ENCODE data around the gene HGFAC. TPM values are rescaled to one million over a fixed set of nuclear protein-coding genes. Genes with fewer than 3 reads are reported as not detected.

The HGFAC gene
- under 1 TPM in 2 of 3 donors, not detected in 1; 0.43 to 0.54 TPM for total RNA-seq
- total RNA-seq (2013) = not detected

DNA sequence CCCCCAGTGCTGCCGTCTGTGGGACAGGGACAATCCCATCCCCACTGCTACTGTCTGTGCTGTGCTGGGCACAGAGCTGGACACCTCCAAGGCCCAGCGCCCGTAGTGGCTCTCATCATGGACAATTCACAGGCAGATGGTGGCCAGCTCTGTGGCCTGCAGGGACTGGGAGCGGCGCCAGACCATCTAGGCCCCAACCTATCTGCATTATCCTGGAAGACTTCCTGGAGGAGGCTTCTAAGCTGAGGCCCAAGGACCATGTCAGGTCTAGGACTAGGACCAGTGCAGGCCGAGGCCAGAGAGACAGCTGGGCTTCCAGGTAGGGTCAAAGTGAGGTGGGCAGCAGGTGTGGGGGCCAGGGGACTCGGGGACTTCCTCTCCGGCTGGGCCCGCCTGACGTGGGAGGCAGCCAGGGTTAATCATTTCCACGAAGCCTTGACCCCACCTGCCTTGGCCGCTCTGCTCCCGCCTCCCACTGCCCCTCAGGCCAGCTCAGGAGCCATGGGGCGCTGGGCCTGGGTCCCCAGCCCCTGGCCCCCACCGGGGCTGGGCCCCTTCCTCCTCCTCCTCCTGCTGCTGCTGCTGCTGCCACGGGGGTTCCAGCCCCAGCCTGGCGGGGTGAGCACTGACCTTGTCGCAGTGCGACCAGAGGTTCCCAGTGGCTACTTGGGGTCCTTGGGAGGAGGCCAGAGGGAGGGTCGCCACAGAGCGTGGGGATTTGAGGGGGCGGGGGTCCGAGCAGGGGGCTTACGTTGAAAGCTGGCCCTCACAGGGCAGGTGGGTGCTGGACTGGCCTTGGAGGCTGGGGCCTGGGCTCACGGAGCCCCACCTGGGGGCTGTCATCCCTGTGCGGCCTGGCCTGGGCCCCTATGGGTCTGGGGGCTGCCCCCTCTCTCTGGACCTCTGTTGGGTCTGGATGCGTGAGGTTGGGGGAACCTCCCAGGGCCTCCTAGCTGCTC is at the start of gene HGFAC:
TSS of gene HGFAC (plus strand) at position 468 of the 959 bp plus-strand sequence. CDS start at position 502, 34 bp downstream.
- H3K9me3 ChIP-seq (ENCODE audit: control insufficient read depth, insufficient read depth, low read length) = no peaks in the 10 kb centered on the region
- no peak within 1 kb of the TSS for H3K4me3 ChIP-seq (ENCODE audit: low read length)
- intact Hi-C loops (cut with micrococcal nuclease) = loop anchor here (2.0 kb wide), 1 partner anchor 249 kb away; no protein-coding TSS in a partner anchor
- no peak within 1 kb of the TSS for H3K27ac ChIP-seq (ENCODE audit: low read length)
- TF ChIP-seq CTCF (IDR thresholded peaks at IDR 0.05) = no peak
- H3K4me1 ChIP-seq (ENCODE audit: control insufficient read depth, insufficient read depth, low read length) = peaks cover 12% of the 10 kb centered on the region
- no peak for ATAC-seq
- Mint-ChIP-seq H3K9me3 (no peaks in the 10 kb centered on the region), H3K36me3 (no peaks in the 10 kb centered on the region), H3K27me3 (ENCODE audit: low read depth in 2 of 2) (no peaks in the 10 kb centered on the region), H3K27ac (peak within 1 kb of the TSS in 1 of 2 donors; percentile 35), H3K4me1 (no peaks in the 10 kb centered on the region), H3K4me3 (no peak within 1 kb of the TSS)
- WGBS (ENCODE audit: insufficient coverage) = 90% methylated on average over 27 of the region's 27 CpGs
- H3K36me3 ChIP-seq (ENCODE audit: control insufficient read depth, insufficient read depth, low read length) = no peaks in the 10 kb centered on the region
- no peak for DNase-seq
- H3K27me3 ChIP-seq (ENCODE audit: control insufficient read depth, insufficient read depth, low read length) = no peaks in the 10 kb centered on the region

- H3K4me3 Mint-ChIP-seq = no peak overlapping the region
- H3K27ac Mint-ChIP-seq = no peak overlapping the region
- 94% methylated on average over 4 of the region's 4 CpGs for WGBS (ENCODE audit: insufficient coverage)
- no peak for ATAC-seq
- Histone ChIP-seq H3K27ac (ENCODE audit: low read length) (no peak overlapping the region), H3K27me3 (ENCODE audit: control insufficient read depth, insufficient read depth, low read length) (no peaks in the 10 kb centered on the region), H3K4me1 (ENCODE audit: control insufficient read depth, insufficient read depth, low read length) (peaks cover 26% of the 10 kb centered on the region), H3K9me3 (ENCODE audit: control insufficient read depth, insufficient read depth, low read length) (no peaks in the 10 kb centered on the region), H3K4me3 (ENCODE audit: low read length) (no peak overlapping the region), H3K36me3 (ENCODE audit: control insufficient read depth, insufficient read depth, low read length) (no peaks in the 10 kb centered on the region)
- intact Hi-C loops (cut with micrococcal nuclease) = no loop called here
- H3K36me3 Mint-ChIP-seq = no peaks in the 10 kb centered on the region
- no peak for TF ChIP-seq CTCF (IDR thresholded peaks at IDR 0.05)
- H3K4me1 Mint-ChIP-seq = peaks cover 7 to 23% of the 10 kb centered on the region in 2 donors
- H3K27me3 Mint-ChIP-seq (ENCODE audit: low read depth in 2 of 2) = peaks cover 6 to 16% of the 10 kb centered on the region in 2 donors
- H3K9me3 Mint-ChIP-seq = no peaks in the 10 kb centered on the region
- no peak for DNase-seq
These were observed 49.4 kb upstream of the HGFAC start for GRCh38 chr4:3392321-3392720.

GRCh38 chr4:3393171-3393570 is 48.6 kb upstream of the HGFAC start:
- Histone ChIP-seq H3K9me3 (ENCODE audit: control insufficient read depth, insufficient read depth, low read length) (no peaks in the 10 kb centered on the region), H3K36me3 (ENCODE audit: control insufficient read depth, insufficient read depth, low read length) (no peaks in the 10 kb centered on the region), H3K4me1 (ENCODE audit: control insufficient read depth, insufficient read depth, low read length) (peaks cover 21% of the 10 kb centered on the region), H3K4me3 (ENCODE audit: low read length) (no peak overlapping the region), H3K27ac (ENCODE audit: low read length) (no peak overlapping the region), H3K27me3 (ENCODE audit: control insufficient read depth, insufficient read depth, low read length) (no peaks in the 10 kb centered on the region)
- intact Hi-C loops (cut with micrococcal nuclease) = no loop called here
- DNase-seq = peak in 1 of 2 donors; percentile 14
- TF ChIP-seq CTCF (IDR thresholded peaks at IDR 0.05) = no peak
- no peak for ATAC-seq
- no peak overlapping the region for H3K4me3 Mint-ChIP-seq
- no peak overlapping the region for H3K27ac Mint-ChIP-seq
- 91% methylated on average over 8 of the region's 8 CpGs for WGBS (ENCODE audit: insufficient coverage)
- peaks cover 6 to 15% of the 10 kb centered on the region in 2 donors for H3K27me3 Mint-ChIP-seq (ENCODE audit: low read depth in 2 of 2)
- H3K4me1 Mint-ChIP-seq = peaks cover 7 to 19% of the 10 kb centered on the region in 2 donors
- no peaks in the 10 kb centered on the region for H3K9me3 Mint-ChIP-seq
- H3K36me3 Mint-ChIP-seq = no peaks in the 10 kb centered on the region

Measured in natural killer cell (primary cell).